Measurements from ENCODE around the gene TXNDC2.

The TXNDC2 gene

DNA sequence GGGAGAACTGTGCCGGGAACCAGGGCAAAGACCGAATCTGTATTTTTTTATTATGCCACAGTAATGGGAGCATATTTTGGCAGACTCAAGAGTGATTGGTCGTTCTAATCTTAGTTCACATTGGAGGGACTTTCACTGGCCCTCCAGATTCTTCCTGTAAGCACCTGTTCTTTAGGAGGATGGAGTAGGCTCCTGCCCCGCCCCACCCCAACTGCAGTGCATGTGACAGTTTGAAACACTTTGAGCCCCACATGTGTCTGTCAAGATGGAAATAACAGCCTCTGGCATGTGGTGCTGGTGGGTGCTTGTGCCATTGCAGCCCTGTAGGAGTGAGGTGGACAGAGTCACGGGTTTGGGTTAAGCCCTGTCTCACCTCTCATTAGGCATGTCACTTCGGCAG, 43.3 kb upstream of the TXNDC2 start:
- H3K27ac ChIP-seq (ENCODE audit: low read depth, low read length): no peak overlapping the region
- no peak overlapping the region for H2AK5ac ChIP-seq (ENCODE audit: low read length)
- H3K4me2 ChIP-seq (ENCODE audit: low read length): no peak overlapping the region
- H3K27me3 ChIP-seq (ENCODE audit: insufficient read depth, low read length, poor library complexity): no peaks in the 10 kb centered on the region
- H2BK120ac ChIP-seq (ENCODE audit: low read depth, low read length): no peak overlapping the region
- no peak overlapping the region for H4K8ac ChIP-seq (ENCODE audit: low read depth, low read length)
- H3K4ac ChIP-seq (ENCODE audit: low read depth, low read length): no peak overlapping the region
- no CpG with 5 or more reads among the region's 6 CpGs for WGBS (ENCODE audit: extremely low coverage, insufficient coverage, low lambda C conversion rate)
- no peaks in the 10 kb centered on the region for H3K79me1 ChIP-seq (ENCODE audit: low read length)
- H3K4me1 ChIP-seq (ENCODE audit: control insufficient read depth, low read depth, low read length): no peaks in the 10 kb centered on the region
- no peak overlapping the region for H4K5ac ChIP-seq (ENCODE audit: low read length)
- no peak overlapping the region for H3K4me3 ChIP-seq (ENCODE audit: low read length)
- H3K56ac ChIP-seq (ENCODE audit: low read length): no peak overlapping the region
- no peaks in the 10 kb centered on the region for H3K79me2 ChIP-seq (ENCODE audit: control insufficient read depth, insufficient read depth, low read length)
- no peaks in the 10 kb centered on the region for H3K36me3 ChIP-seq (ENCODE audit: control insufficient read depth, insufficient read depth, low read length)
- H2BK15ac ChIP-seq (replicated peaks; ENCODE audit: low read depth): no peak overlapping the region
- no peak for DNase-seq
- H3K9ac ChIP-seq (ENCODE audit: low read length): no peak overlapping the region
- H3K18ac ChIP-seq (ENCODE audit: low read length): no peak overlapping the region
- H2BK5ac ChIP-seq (ENCODE audit: low read length): no peak overlapping the region
- H3K23ac ChIP-seq (ENCODE audit: low read length): no peak overlapping the region

GRCh38 chr18:9845256-9845655, 40.5 kb upstream of the TXNDC2 start:
- no peak overlapping the region for H4K8ac ChIP-seq (ENCODE audit: low read depth, low read length)
- no peak overlapping the region for H3K4ac ChIP-seq (ENCODE audit: low read depth, low read length)
- H3K4me2 ChIP-seq (ENCODE audit: low read length): no peak overlapping the region
- H3K27ac ChIP-seq (ENCODE audit: low read depth, low read length): no peak overlapping the region
- no peaks in the 10 kb centered on the region for H3K4me1 ChIP-seq (ENCODE audit: control insufficient read depth, low read depth, low read length)
- no peak overlapping the region for H3K4me3 ChIP-seq (ENCODE audit: low read length)
- H3K27me3 ChIP-seq (ENCODE audit: insufficient read depth, low read length, poor library complexity): no peaks in the 10 kb centered on the region
- no peaks in the 10 kb centered on the region for H3K36me3 ChIP-seq (ENCODE audit: control insufficient read depth, insufficient read depth, low read length)
- no peak overlapping the region for H2BK5ac ChIP-seq (ENCODE audit: low read length)
- H3K23ac ChIP-seq (ENCODE audit: low read length): no peak overlapping the region
- no peak overlapping the region for H3K9ac ChIP-seq (ENCODE audit: low read length)
- H4K5ac ChIP-seq (ENCODE audit: low read length): no peak overlapping the region
- WGBS (ENCODE audit: extremely low coverage, insufficient coverage, low lambda C conversion rate): no CpG with 5 or more reads among the region's 3 CpGs
- no peak overlapping the region for H2BK15ac ChIP-seq (replicated peaks; ENCODE audit: low read depth)
- DNase-seq: no peak
- no peaks in the 10 kb centered on the region for H3K79me1 ChIP-seq (ENCODE audit: low read length)
- no peak overlapping the region for H2AK5ac ChIP-seq (ENCODE audit: low read length)
- no peak overlapping the region for H2BK120ac ChIP-seq (ENCODE audit: low read depth, low read length)
- H3K18ac ChIP-seq (ENCODE audit: low read length): no peak overlapping the region
- H3K79me2 ChIP-seq (ENCODE audit: control insufficient read depth, insufficient read depth, low read length): no peaks in the 10 kb centered on the region
- no peak overlapping the region for H3K56ac ChIP-seq (ENCODE audit: low read length)

- Histone ChIP-seq H2BK5ac (ENCODE audit: low read length) (no peak overlapping the region), H2BK15ac (replicated peaks; ENCODE audit: low read depth) (no peak overlapping the region), H3K4me3 (ENCODE audit: low read length) (no peak overlapping the region), H3K4me1 (ENCODE audit: control insufficient read depth, low read depth, low read length) (no peaks in the 10 kb centered on the region), H3K79me2 (ENCODE audit: control insufficient read depth, insufficient read depth, low read length) (no peaks in the 10 kb centered on the region), H2BK120ac (ENCODE audit: low read depth, low read length) (no peak overlapping the region), H2AK5ac (ENCODE audit: low read length) (no peak overlapping the region), H3K4me2 (ENCODE audit: low read length) (no peak overlapping the region), H3K36me3 (ENCODE audit: control insufficient read depth, insufficient read depth, low read length) (no peaks in the 10 kb centered on the region), H3K4ac (ENCODE audit: low read depth, low read length) (no peak overlapping the region), H4K8ac (ENCODE audit: low read depth, low read length) (no peak overlapping the region), H3K9ac (ENCODE audit: low read length) (no peak overlapping the region), H3K56ac (ENCODE audit: low read length) (no peak overlapping the region), H4K5ac (ENCODE audit: low read length) (no peak overlapping the region), H3K18ac (ENCODE audit: low read length) (no peak overlapping the region), H3K79me1 (ENCODE audit: low read length) (no peaks in the 10 kb centered on the region), H3K23ac (ENCODE audit: low read length) (no peak overlapping the region), H3K27ac (ENCODE audit: low read depth, low read length) (no peak overlapping the region), H3K27me3 (ENCODE audit: insufficient read depth, low read length, poor library complexity) (no peaks in the 10 kb centered on the region)
- WGBS (ENCODE audit: extremely low coverage, insufficient coverage, low lambda C conversion rate): no CpG with 5 or more reads among the region's 10 CpGs
- DNase-seq: no peak
Observed at GRCh38 chr18:9846162-9846925, 39.4 kb upstream of the TXNDC2 start.

DNA sequence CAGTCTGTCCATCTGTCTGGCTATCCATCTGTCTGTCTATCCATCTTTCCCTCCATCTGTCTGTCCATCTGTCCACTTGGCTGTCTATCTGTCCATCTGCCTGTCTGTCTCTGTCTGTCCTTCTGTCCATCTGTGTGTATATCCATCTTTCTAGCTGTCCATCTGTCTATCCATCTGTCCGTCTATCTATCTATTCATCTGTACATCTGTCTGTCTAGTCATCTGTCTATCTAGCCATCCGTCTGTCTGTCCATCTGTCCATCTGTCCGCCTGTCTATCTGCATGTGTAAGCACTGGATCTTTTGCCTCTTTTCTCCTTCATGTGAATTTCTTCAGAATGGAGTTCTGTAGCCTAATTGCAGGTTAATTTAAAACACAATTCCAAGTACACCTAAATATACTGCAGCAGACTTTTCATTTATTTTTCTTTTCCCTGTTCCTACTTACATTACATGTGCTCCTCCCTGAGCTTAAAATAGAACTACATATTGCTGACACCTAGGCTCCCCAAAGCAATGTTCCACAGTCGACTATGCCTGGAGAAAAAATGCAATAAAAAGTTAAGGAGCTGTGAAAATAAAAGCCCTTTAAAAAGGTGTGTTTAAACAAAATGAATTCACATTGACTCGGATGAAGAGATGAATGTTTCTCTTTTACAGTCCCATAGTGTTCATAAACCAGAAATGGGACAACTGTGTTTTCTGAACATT, 37.4 kb upstream of the TXNDC2 start:
- H3K4ac ChIP-seq (ENCODE audit: low read depth, low read length): no peak overlapping the region
- H2BK5ac ChIP-seq (ENCODE audit: low read length): no peak overlapping the region
- no peak overlapping the region for H3K56ac ChIP-seq (ENCODE audit: low read length)
- no peak overlapping the region for H3K4me3 ChIP-seq (ENCODE audit: low read length)
- H3K18ac ChIP-seq (ENCODE audit: low read length): no peak overlapping the region
- H4K8ac ChIP-seq (ENCODE audit: low read depth, low read length): no peak overlapping the region
- H2BK15ac ChIP-seq (replicated peaks; ENCODE audit: low read depth): no peak overlapping the region
- no peak overlapping the region for H3K4me2 ChIP-seq (ENCODE audit: low read length)
- no peaks in the 10 kb centered on the region for H3K36me3 ChIP-seq (ENCODE audit: control insufficient read depth, insufficient read depth, low read length)
- no peaks in the 10 kb centered on the region for H3K79me2 ChIP-seq (ENCODE audit: control insufficient read depth, insufficient read depth, low read length)
- H3K27ac ChIP-seq (ENCODE audit: low read depth, low read length): no peak overlapping the region
- no peak overlapping the region for H3K23ac ChIP-seq (ENCODE audit: low read length)
- H3K79me1 ChIP-seq (ENCODE audit: low read length): no peaks in the 10 kb centered on the region
- H4K5ac ChIP-seq (ENCODE audit: low read length): no peak overlapping the region
- no peaks in the 10 kb centered on the region for H3K27me3 ChIP-seq (ENCODE audit: insufficient read depth, low read length, poor library complexity)
- H2BK120ac ChIP-seq (ENCODE audit: low read depth, low read length): no peak overlapping the region
- no peaks in the 10 kb centered on the region for H3K4me1 ChIP-seq (ENCODE audit: control insufficient read depth, low read depth, low read length)
- DNase-seq: no peak
- WGBS (ENCODE audit: extremely low coverage, insufficient coverage, low lambda C conversion rate): no CpG with 5 or more reads among the region's 5 CpGs
- no peak overlapping the region for H2AK5ac ChIP-seq (ENCODE audit: low read length)
- H3K9ac ChIP-seq (ENCODE audit: low read length): no peak overlapping the region

GRCh38 chr18:9849407-9850283, 36.1 kb upstream of the TXNDC2 start:
- DNase-seq: peak; percentile 40
- Histone ChIP-seq H3K79me1 (ENCODE audit: low read length) (no peaks in the 10 kb centered on the region), H3K23ac (ENCODE audit: low read length) (no peak overlapping the region), H3K4me2 (ENCODE audit: low read length) (no peak overlapping the region), H3K27me3 (ENCODE audit: insufficient read depth, low read length, poor library complexity) (no peaks in the 10 kb centered on the region), H3K36me3 (ENCODE audit: control insufficient read depth, insufficient read depth, low read length) (no peaks in the 10 kb centered on the region), H2BK15ac (replicated peaks; ENCODE audit: low read depth) (no peak overlapping the region), H3K79me2 (ENCODE audit: control insufficient read depth, insufficient read depth, low read length) (no peaks in the 10 kb centered on the region), H3K18ac (ENCODE audit: low read length) (no peak overlapping the region), H3K4ac (ENCODE audit: low read depth, low read length) (no peak overlapping the region), H4K8ac (ENCODE audit: low read depth, low read length) (no peak overlapping the region), H3K4me3 (ENCODE audit: low read length) (no peak overlapping the region), H3K9ac (ENCODE audit: low read length) (no peak overlapping the region), H3K27ac (ENCODE audit: low read depth, low read length) (no peak overlapping the region), H4K5ac (ENCODE audit: low read length) (no peak overlapping the region), H3K4me1 (ENCODE audit: control insufficient read depth, low read depth, low read length) (no peaks in the 10 kb centered on the region), H2BK120ac (ENCODE audit: low read depth, low read length) (no peak overlapping the region), H3K56ac (ENCODE audit: low read length) (no peak overlapping the region), H2BK5ac (ENCODE audit: low read length) (no peak overlapping the region), H2AK5ac (ENCODE audit: low read length) (no peak overlapping the region)
- WGBS (ENCODE audit: extremely low coverage, insufficient coverage, low lambda C conversion rate): no CpG with 5 or more reads among the region's 18 CpGs

Measured in mesendoderm (in vitro differentiated cells).